GM11168 (cell line): Measurements from ENCODE around the gene LTBP1.

Source experiments
- in situ Hi-C: fragments of 300-500 bp; cut with MboI; formaldehyde crosslinking; loops from one replicate; pipeline ENCODE4 v1.12.0; 2022; ENCODE audit warnings: low sequenced_read_pairs; ENCODE audit not compliant: unreplicated experiment

Gene LTBP1

DNA sequence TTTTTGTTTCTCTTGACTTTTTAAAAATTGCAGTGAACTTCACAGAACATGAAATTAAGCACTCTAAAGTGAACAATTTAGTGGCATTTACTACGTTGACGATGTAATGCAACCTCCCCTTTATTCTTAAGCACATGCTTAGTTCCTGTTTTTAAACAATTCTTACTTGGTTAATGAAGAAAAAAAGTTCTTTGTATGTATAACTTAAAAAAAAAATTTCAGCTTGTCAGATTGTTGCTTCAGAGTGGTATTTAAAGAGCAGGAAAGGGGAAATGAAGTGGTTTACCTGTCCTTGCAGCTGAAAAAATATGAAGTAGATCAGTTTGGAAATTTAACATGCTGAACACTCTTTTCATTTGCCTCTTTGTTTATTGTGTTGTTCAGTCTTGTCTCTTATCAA is 434.0 kb downstream of the LTBP1 start:
- in situ Hi-C loops = loop anchor here (25.0 kb wide), 2 partner anchors 593 to 818 kb away; no protein-coding TSS in a partner anchor

DNA sequence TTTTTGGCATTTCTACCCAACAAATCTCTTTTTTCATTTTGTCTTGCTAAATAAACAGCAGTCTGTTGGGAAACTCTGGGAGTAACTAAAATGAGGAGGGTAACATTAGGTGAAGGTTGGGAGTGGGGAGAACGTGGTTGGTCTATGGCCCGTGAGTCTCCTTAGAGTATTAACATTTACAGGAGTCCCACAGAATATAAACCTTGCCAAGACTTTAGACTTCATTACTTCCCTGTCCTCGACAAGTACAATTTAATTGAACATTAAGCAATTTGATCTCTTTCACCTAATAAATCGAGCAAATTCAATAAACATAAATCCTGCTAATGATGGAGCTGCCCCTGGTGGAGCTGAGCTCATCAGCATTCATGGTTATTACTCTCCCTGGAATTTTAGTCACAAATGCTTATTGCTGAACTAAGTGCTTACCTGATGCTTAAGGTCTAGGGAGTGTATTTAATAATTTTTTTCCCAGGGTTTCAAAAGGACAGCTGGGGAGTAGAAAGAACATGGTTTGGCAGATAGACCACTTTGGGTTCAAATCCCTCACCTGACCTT is 434.6 kb downstream of the LTBP1 start:
- in situ Hi-C loops = loop anchor here (25.0 kb wide), 2 partner anchors 594 to 819 kb away; no protein-coding TSS in a partner anchor

DNA sequence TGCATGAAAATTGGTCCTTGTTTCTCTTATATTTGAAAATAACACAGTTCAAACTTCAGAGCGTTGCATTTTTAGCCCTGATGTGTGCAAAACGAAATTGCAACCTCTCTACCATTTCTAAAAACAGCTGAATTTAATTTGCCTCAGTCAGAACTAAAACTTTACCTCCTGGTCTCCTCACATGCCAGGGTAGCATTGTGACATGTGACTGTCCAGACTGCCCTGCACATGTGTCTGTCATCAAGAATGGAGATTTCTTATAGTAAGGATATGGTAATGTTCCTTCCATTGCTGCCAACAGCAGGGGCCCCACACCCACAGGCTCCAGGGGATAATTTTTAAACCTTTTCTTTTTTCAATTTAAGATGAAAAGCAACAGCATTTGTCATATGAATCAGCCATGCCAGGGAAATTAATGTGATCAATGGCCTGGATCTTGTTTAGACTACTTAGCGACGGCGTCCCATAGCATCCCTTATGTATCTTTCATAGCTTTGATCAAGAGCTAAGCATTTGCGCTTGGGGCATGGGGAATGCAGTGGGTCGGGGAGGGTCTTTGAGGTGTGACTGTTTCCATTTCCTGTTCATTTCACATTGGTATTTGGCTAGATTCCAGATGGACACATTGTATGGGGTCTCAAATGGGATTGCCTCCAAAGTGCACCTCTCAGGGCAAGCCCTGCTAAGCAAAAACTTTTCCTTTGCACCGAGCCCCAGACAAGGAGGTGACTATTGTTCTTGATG is 437.3 kb downstream of the LTBP1 start:
- in situ Hi-C loops = loop anchor here (25.0 kb wide), 2 partner anchors 597 to 822 kb away; no protein-coding TSS in a partner anchor

DNA sequence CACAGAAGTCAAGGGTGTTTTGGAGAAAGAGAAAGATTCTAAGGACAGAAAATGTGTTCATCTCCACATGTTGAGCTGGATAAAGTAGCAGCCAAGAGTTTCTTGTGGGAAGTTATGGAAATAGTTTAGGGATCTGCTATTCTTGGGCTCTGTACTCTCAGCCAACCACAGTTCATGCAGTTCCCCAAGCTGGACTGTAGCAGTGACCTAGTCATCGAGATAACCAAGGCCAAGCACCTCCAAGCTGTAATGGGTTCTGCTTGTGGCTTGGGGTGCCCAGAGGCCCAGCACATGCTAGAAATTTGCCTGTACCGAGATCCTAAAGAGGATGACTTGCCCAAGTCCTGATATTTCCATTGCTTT is 437.8 kb downstream of the LTBP1 start:
- in situ Hi-C loops = loop anchor here (25.0 kb wide), 2 partner anchors 597 to 822 kb away; no protein-coding TSS in a partner anchor

DNA sequence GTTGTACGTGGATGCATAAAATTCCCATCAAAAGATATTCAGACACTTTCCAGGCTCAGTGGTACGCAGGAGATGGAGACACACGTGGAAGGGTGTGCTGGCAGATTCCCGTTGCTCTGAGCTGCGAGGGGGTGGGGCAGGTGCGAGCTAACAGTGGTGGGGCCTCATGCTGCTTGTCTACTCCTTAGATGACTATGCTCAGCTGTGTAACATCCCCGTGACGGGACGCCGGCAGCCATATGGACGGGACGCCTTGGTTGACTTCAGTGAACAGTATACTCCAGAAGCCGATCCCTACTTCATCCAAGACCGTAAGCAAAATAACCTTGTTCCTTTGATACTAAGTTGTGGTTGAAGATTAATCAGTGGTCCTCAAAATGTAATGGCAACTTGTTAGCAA is 442.2 kb downstream of the LTBP1 start:
- in situ Hi-C loops = loop anchor here (25.0 kb wide), 2 partner anchors 602 to 827 kb away; no protein-coding TSS in a partner anchor

DNA sequence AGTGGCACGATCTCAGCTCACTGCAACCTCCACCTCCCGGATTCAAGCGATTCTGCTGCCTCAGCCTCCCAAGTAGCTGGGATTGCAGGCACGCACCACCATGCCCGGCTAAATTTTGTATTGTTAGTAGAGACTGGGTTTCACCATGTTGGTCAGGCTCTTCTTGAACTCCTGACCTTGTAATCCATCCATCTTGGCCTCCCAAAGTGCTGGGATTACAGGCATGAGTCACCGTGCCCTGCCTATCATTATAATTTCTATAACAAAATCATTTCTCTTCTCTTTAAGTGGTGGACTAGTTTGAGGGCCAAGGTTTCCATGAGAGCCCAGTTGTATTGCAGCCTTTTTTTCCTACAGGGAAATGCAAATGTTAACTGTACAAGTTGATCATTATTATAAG is 442.9 kb downstream of the LTBP1 start:
- in situ Hi-C loops = loop anchor here (25.0 kb wide), 2 partner anchors 602 to 827 kb away; no protein-coding TSS in a partner anchor

DNA sequence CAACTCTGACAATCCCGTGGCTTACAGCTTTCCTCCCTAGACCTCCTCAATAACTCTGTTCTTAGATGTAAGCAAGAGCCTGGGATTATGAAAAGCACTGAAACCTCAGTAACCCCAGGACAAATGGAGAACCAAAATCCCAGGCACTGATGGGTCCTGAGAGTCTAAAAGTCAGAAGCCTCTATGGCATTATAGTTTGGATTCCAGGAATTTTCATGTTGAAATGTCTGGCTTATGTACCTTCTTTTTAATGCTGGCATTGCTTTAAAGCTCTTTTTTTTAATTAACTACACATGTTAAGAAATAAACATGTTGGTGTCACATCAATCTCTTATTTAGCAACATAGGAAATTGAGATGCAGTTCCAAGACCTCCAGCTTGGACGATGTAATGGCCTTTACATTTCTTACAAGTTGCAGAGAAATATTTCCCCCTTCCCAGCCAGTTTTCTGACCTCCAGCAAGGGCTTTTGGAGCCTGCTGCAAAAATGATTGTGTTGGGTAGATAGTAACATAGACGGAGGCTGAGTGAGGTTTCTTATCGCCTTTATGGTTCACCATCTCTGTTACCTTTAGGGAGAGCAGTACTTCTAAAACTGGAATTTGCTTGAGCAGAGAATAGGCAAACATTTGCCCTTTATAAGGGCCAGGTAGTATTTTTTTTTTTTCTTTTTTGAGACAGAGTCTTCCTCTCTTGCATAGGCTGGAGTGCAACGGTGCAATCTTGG is 444.9 kb downstream of the LTBP1 start:
- in situ Hi-C loops = loop anchor here (25.0 kb wide), 2 partner anchors 604 to 829 kb away; no protein-coding TSS in a partner anchor

DNA sequence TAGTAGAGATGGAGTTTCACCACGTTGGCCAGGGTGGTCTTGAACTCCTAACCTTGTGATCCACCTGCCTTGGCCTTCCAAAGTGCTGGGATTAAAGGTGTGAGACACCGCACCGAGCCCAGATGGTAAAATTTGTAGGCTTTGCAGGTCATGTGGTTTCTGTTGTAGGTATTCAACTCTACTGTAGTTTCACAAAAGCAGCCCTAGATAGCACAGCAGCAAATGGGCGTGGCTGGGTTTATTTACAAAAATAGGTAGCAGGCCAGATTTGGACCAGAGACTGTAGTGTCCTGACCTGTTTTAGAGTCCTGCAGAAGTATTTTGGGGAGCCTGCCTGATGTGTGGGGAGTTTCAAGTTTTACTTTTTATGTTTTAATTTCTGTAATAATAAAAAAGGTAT is 445.6 kb downstream of the LTBP1 start:
- in situ Hi-C loops = loop anchor here (25.0 kb wide), 2 partner anchors 605 to 830 kb away; no protein-coding TSS in a partner anchor

DNA sequence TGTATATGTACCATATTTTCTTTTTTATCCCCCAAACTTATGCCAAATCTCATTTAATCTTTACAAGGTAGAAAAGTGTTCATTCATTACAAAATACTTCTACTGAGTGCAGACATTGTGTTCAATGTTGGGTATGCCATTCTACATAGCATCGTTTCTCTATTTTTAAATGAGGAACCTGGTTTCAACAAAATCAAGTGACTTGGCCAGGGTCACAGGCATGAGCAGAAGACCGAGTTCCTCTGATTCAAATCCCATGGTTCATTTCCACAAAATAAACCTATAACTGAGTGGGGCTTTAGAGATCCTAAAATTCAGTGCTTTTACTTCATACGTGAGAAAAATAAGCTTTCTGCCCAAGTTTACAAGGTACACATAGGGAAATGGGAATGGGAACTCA is 448.3 kb downstream of the LTBP1 start:
- in situ Hi-C loops = loop anchor here (25.0 kb wide), 2 partner anchors 608 to 833 kb away; no protein-coding TSS in a partner anchor

DNA sequence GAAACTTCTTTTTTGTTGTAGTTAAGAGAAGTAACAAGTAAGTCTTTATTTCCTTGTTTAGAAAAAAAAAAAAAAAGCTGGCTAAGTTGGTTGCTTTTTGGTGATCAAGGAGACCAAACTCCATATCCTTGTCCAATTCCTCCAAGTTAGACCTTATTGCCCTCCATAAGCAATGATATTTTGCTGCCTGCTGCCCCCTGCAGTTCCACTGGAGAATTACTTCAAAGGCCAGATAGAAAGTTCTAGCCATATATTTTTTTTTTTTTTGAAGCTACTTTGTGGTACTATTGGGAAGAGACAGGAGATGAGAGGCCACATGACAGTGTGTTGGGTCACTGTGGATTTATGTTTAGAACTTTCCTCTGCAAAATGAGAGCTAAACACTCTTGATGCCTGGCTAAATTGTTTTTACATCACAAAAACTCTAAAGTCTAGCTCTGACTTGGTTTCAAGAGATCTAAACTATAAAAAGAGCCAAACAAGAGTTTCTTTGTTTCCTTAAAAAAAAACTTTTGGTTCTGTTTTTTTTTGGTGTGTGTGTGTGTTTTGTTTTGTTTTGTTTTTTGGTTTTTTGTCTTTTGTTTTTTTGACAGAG is 449.0 kb downstream of the LTBP1 start:
- in situ Hi-C loops = loop anchor here (25.0 kb wide), 2 partner anchors 608 to 833 kb away; no protein-coding TSS in a partner anchor

DNA sequence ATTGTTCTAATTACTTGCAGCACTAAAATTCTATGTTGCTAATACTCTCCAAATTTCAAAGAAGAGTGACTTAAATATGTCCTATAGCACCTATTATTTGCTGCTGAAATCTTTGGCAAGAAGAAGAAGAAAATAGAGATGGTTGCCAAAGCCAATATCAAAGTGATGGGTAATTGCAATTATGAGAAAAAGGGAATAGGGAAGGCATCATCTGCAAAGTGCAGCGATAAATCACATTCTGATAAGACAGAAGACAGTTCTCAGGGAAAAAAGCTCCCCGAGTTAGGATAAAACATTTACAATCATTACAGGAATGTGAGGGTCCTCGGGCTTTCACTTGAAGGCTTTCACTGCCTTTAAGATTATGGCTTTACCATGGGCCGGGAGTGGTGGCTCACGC is 457.6 kb downstream of the LTBP1 start:
- in situ Hi-C loops = no loop called here

DNA sequence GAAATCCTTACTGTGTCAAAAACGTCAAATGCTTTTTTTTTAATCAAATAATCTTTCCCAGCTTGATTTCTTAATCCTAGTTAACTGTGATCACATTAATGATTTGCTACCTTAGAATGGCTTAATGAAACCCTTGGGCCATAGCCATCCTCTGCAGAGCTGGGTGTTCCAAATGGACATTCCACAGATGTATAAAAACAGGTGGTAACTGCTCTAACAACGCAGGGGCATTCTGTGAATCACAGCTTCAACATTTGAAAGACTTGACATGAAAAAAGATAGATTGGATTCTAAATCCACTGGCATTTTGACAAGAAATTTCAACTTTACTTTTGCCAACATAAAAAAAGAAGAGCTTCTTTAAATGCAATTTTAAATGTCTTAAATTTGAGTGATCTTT is 459.9 kb downstream of the LTBP1 start:
- in situ Hi-C loops = no loop called here

DNA sequence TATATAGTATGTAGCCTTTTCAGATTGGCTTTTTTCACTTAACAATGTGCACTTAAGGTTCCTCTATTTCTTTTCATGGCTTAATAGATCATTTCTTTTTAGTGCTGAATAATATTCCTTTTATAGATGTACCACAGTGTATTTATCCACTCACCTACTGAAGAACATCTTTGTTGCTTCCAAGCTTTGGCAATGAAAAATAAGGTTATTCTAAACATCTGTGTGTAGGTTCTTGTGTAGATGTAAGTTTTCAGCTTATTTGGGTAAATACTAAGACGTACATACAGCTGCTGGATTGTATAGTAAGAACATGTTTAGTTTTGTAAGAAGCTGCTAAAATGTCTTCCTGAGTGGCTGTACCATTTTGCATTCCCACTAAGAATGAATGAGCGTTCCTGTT is 461.4 kb downstream of the LTBP1 start:
- in situ Hi-C loops = no loop called here

DNA sequence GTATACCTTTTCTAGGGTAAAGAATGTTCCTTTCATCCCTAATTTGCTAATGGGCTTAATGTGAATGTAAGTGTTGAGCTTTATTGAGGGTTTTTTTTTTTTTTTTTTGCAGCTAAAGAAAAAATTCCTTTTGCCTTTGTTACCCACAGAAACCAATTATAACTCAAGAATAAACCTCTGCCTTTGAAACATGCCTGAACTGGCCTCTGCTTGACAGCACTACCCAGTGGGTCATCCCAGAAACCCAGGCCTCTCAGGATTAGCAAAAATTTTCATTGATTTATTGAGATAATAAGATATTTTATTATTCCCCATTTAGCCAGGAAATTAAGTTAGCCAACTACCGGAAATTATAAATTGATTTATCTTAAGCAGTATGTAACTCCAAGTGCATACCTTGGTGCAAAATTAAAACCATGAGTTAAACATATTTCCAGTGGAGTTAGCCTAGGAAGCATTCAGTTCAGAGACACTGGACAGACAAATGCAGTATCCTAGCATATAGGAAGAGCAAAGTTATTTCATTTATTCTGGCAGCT is 462.7 kb downstream of the LTBP1 start:
- in situ Hi-C loops = no loop called here

DNA sequence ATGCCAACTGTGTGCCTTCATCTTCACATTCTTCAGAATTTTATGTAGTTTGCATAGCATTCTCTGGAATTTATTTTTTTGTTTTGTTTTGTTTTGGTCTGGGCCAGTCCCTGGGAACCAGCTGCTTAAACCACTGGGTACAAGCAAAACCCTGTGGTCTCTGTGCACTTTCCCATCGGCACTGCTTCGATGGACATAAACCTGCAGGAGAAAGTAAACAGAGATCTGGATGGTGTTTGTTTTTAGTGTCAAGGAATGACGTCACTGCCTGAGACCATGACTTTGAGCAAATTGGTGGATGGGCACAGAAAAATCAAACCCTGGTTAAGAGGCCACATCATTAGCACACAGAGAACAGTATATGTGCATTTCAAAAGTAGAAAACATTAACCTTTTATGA is 465.0 kb downstream of the LTBP1 start:
- in situ Hi-C loops = no loop called here

DNA sequence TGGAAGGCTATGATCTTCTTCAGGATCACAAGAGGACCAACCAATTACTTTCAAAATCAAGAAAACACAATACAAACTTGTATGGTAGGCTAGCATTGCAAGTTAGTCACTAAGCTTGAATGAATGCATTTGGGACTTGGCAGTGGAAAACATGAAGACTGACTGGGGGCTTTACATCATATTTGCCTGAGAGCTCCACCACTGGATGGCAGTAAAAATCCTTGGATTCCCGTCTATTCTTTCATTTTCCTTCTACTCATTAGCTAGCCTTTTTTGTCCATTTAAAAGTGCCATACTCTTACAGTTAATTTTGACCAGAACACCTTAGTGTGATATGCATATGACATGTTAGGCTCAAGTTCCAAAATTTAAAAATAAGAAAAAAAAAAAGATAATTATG is 466.2 kb downstream of the LTBP1 start:
- in situ Hi-C loops = no loop called here

DNA sequence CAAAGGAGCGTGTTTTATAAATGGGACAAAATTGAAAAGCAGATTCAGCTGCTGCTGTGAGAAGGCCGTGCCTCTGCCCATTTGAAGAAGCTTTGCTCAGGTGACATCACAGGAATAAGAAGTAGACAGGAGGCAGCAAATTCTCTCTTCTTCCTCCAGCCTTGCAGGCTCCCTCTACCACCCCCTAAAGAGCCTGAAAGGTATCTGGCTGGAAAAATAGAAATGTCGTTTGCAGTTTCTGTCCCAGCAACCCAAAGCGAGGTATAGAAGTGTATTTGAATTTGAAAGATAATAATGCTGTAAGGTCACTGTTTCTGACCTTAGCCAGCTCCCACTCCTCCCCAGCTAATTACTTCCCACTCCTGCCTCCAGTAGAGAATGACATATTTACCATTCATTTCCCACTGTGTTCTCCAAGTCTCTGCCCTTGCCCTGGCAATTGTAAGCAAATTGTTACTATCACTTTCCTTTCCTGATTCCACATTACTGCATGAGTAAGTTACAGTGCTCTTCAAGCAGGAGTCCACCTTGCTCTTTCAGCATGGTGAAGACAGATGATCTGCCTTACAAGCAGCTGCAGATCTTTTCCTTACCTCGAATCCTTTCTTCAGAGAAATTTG is 472.9 kb downstream of the LTBP1 start:
- in situ Hi-C loops = no loop called here

DNA sequence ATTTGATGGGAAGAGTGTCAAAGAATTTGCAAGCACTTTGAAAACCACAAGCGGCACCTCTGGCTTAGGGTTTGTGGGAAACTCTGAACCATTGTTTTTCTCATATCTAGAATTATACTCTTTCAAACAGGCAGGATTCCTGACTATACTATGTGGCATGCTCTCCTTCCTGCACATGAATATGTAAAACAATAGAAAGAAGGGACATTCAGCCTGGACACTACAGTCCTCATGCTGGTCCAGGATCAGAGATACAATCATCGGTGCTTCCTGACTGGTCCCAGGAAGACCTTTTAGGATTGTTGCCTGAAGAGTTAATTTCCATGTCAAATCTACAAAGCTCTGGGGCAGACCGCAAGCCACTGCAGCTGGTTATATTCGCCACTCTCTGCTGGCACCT is 474.0 kb downstream of the LTBP1 start:
- in situ Hi-C loops = no loop called here

DNA sequence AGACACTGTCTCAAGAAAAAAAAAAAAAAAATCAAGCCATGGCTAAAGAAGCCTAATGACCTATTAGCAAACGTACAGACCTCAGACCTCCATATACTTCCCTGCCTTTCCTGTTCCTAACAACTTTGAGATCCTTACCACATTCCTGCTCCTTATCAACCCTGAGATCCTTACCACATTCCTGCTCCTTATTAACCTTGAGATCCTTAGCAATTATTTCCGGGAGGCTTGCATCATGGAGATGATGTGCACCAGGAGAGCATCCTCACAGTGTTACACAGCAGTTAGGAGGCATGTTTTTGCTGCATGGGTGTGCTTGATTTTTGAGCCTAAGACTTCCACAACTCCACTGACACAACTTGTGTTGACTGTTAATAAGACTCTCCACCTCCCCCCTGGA is 475.1 kb downstream of the LTBP1 start:
- in situ Hi-C loops = no loop called here

DNA sequence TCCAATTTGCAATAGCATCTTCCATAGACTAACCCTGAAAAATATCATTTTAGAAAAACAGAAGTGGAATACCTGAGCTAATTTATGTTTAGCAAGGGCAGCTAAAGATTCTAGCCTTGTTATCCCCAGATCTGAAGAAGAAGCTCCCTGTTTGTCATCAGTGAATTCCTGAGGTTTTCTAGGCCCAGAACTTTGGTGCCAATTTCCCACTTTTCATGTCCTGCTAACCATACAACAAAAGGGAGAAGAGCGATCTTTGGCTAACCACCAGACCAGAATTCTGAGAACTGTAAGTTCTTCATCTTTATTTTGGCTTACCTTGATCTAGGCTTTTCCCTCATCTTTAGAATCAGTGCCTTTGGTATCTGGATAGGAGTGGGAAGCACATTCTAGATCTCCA is 478.4 kb downstream of the LTBP1 start:
- in situ Hi-C loops = no loop called here
